HCT116 (cell line): ENCODE data around the gene NR5A2. TPM values are rescaled to one million over a fixed set of nuclear protein-coding genes. Genes with fewer than 3 reads are reported as not detected.

Experiments used
- ATAC-seq: fragments of 200-7000 bp; cut with Tn5 transposase; 2 replicates; pipeline ENCODE4 v1.9.1; 2020; ENCODE audit warnings: mild to moderate bottlenecking, moderate library complexity
- BruUV-seq: library from RNA; stranded (reverse); fragments of 400-500 nt; replicated peaks from 2 replicates; lab custom pipeline; 2021; lab: Mats Ljungman, UMichigan
- CTCF ChIA-PET: fragments of 300-600 bp; sonication (Branson Sonifier 250); formaldehyde crosslinking; loops from one replicate; lab custom pipeline; 2021; ENCODE audit warnings: antibody characterized with exemption; lab: Charles Lee
- POLR2A ChIA-PET: fragments of 300-600, 350-600 bp; sonication (Branson Sonifier 250); formaldehyde crosslinking; loops from one replicate; lab custom pipeline; 2021; ENCODE audit warnings: antibody characterized with exemption; lab: Charles Lee
- RAD21 ChIA-PET, 2 experiments: fragments of 300-600 bp; sonication (Branson Sonifier 250); formaldehyde crosslinking; loops; one replicate each; lab custom pipeline; 2023; ENCODE audit warnings: low total read pairs in 2 of 2; ENCODE audit not compliant: uncharacterized antibody in 2 of 2, unreplicated experiment in 2 of 2, low non-redundant PET in 1 of 2; lab: Charles Lee
- DNase-seq: peaks from one replicate; pipeline ENCODE4 v3.0.0-alpha.2; 2010; ENCODE audit warnings: low read depth, low spot score
- H2AFZ ChIP-seq: fragments of 200-600 bp; shearing (Covaris generic), sonication (generic); 2 replicates; pipeline ENCODE4 v1.6.1; 2017; ENCODE audit warnings: low read depth, mixed run types, mixed read lengths, antibody characterized with exemption, low read length; ENCODE audit not compliant: poor library complexity, severe bottlenecking
- H3K27ac ChIP-seq: 2 replicates; pipeline ENCODE4 v1.5.1; 2012; ENCODE audit warnings: low read depth, low read length
- H3K27me3 ChIP-seq: fragments of 200-600 bp; sonication (generic); 2 replicates; pipeline ENCODE4 v1.6.1; 2016; ENCODE audit warnings: mixed run types, low read length, mixed read lengths; ENCODE audit not compliant: insufficient read depth
- H3K36me3 ChIP-seq, 2 experiments: fragments of 200-500 bp in 1 of 2; fragments of 200-600 bp in 1 of 2; sonication (Bioruptor generic) in 1 of 2; sonication (generic) in 1 of 2; 2 replicates each; pipeline versions ENCODE4 v1.5.1 to v1.6.1; 2014 to 2016; ENCODE audit warnings: low read length in 2 of 2, inconsistent platforms in 1 of 2, mixed read lengths in 1 of 2, mixed run types in 1 of 2; ENCODE audit not compliant: insufficient read depth in 2 of 2, control insufficient read depth in 1 of 2
- H3K4me1 ChIP-seq, 2 experiments: fragments of 200-600 bp in 1 of 2; sonication (generic) in 1 of 2; 2 replicates each; pipeline versions ENCODE4 v1.5.1 to v1.6.1; 2012 to 2017; ENCODE audit warnings: low read length in 2 of 2, inconsistent platforms in 1 of 2, mild to moderate bottlenecking in 1 of 2, mixed read lengths in 1 of 2, mixed run types in 1 of 2, moderate library complexity in 1 of 2; ENCODE audit not compliant: insufficient read depth in 2 of 2, control insufficient read depth in 1 of 2
- H3K4me2 ChIP-seq: fragments of 200-600 bp; sonication (generic); 2 replicates; pipeline ENCODE4 v1.6.1; 2017; ENCODE audit warnings: mixed run types, low read length, mixed read lengths
- H3K4me3 ChIP-seq, 2 experiments: fragments of 200-600 bp in 1 of 2; sonication (generic) in 1 of 2; replicated peaks in 1 of 2; 2 replicates each; pipeline ENCODE4 v1.5.1; 2011 to 2016; ENCODE audit warnings: low read length in 2 of 2, control low read depth in 1 of 2, low read depth in 1 of 2, mild to moderate bottlenecking in 1 of 2, mixed read lengths in 1 of 2, mixed run types in 1 of 2
- H3K79me2 ChIP-seq: fragments of 200-600 bp; sonication (generic); 2 replicates; pipeline ENCODE4 v1.6.1; 2017; ENCODE audit warnings: mild to moderate bottlenecking, mixed run types, low read length, moderate library complexity, mixed read lengths; ENCODE audit not compliant: insufficient read depth
- H3K9ac ChIP-seq: fragments of 200-600 bp; sonication (generic); 2 replicates; pipeline ENCODE4 v1.6.1; 2016; ENCODE audit warnings: low read length, mixed read lengths
- H3K9me2 ChIP-seq: fragments of 200-600 bp; sonication (generic), shearing (Covaris generic); 2 replicates; pipeline ENCODE4 v1.6.1; 2017; ENCODE audit warnings: mixed run types, mild to moderate bottlenecking, moderate library complexity; ENCODE audit not compliant: insufficient read depth
- H3K9me3 ChIP-seq, 2 experiments: fragments of 200-500 bp in 1 of 2; fragments of 200-600 bp in 1 of 2; sonication (Bioruptor generic) in 1 of 2; sonication (generic) in 1 of 2; 2 replicates each; pipeline ENCODE4 v1.6.1; 2014 to 2017; ENCODE audit warnings: low read length in 2 of 2, mixed read lengths in 2 of 2, inconsistent platforms in 1 of 2, low read depth in 1 of 2, mild to moderate bottlenecking in 1 of 2, mixed run types in 1 of 2, moderate library complexity in 1 of 2; ENCODE audit not compliant: control insufficient read depth in 1 of 2, insufficient read depth in 1 of 2
- H4K20me1 ChIP-seq: fragments of 200-600 bp; sonication (generic), shearing (Covaris generic); 2 replicates; pipeline ENCODE4 v1.6.1; 2017; ENCODE audit warnings: mixed run types, mild to moderate bottlenecking, moderate library complexity; ENCODE audit not compliant: insufficient read depth
- CBX3 ChIP-seq: IDR thresholded peaks from 2 replicates; pipeline ENCODE4 v1.6.1; 2012; ENCODE audit warnings: low read depth
- EGR1 ChIP-seq: IDR thresholded peaks from 2 replicates; pipeline ENCODE4 v1.6.1; 2012; ENCODE audit warnings: low read depth
- ELF1 ChIP-seq: IDR thresholded peaks from 2 replicates; pipeline ENCODE4 v1.6.1; 2012; ENCODE audit warnings: low read depth, borderline replicate concordance
- EZH2 ChIP-seq: fragments of 200-600 bp; sonication (generic); IDR thresholded peaks from 2 replicates; pipeline ENCODE4 v1.6.1; 2017; ENCODE audit warnings: antibody characterized with exemption, mixed run types
- EZH2phosphoT487 ChIP-seq: fragments of 200-600 bp; IDR thresholded peaks from 2 replicates; pipeline ENCODE4 v1.6.1; 2018; ENCODE audit warnings: antibody characterized with exemption, borderline replicate concordance
- JUND ChIP-seq: IDR thresholded peaks from 2 replicates; pipeline ENCODE4 v1.6.1; 2012
- POLR2A ChIP-seq: IDR thresholded peaks from 2 replicates; pipeline ENCODE4 v1.7.0; 2011; ENCODE audit warnings: borderline replicate concordance; ENCODE audit not compliant: insufficient read depth, insufficient read length; ENCODE audit errors: extremely low read depth
- POLR2AphosphoS5 ChIP-seq: IDR thresholded peaks from 2 replicates; pipeline ENCODE4 v1.6.1; 2011; ENCODE audit warnings: mild to moderate bottlenecking, low read depth, low read length, moderate library complexity
- SIN3A ChIP-seq: IDR thresholded peaks from 2 replicates; pipeline ENCODE4 v1.6.1; 2012; ENCODE audit warnings: low read depth
- SP1 ChIP-seq: IDR thresholded peaks from 2 replicates; pipeline ENCODE4 v1.6.1; 2012; ENCODE audit warnings: low read depth
- YY1 ChIP-seq: IDR thresholded peaks from 2 replicates; pipeline ENCODE4 v1.6.1; 2011; ENCODE audit warnings: low read length, low read depth, moderate library complexity, mild to moderate bottlenecking; ENCODE audit not compliant: insufficient replicate concordance; ENCODE audit errors: extremely low read depth
- ZFX ChIP-seq: fragments of 450-650 bp; IDR thresholded peaks from 2 replicates; pipeline ENCODE4 v1.6.1; 2017
- ZNF274 ChIP-seq: fragments of 200-500 bp; sonication (Bioruptor generic); IDR thresholded peaks from 2 replicates; pipeline ENCODE4 v1.6.1; 2014; ENCODE audit warnings: mild to moderate bottlenecking, low read depth, low read length, inconsistent platforms
- intact Hi-C: fragments of 100-400 bp; cut with micrococcal nuclease; formaldehyde crosslinking; loops from 2 replicates; pipeline ENCODE4 v1.10.0; 2022
- total RNA-seq: library from RNA; stranded (reverse); gene quantifications from one replicate; pipeline ENCODE4 v1.2.1, GENCODE V29; 2021; ENCODE audit not compliant: unreplicated experiment
- TF ChIP-seq, protein P1 (sequence below): IDR thresholded peaks from 2 replicates; pipeline ENCODE4 v1.6.1; 2012
- TF ChIP-seq, protein P2 (sequence below): IDR thresholded peaks from 2 replicates; pipeline ENCODE4 v1.6.1; 2012

The NR5A2 gene
- total RNA-seq, 1 experiment from 2014 or later = 0.91 TPM

DNA sequence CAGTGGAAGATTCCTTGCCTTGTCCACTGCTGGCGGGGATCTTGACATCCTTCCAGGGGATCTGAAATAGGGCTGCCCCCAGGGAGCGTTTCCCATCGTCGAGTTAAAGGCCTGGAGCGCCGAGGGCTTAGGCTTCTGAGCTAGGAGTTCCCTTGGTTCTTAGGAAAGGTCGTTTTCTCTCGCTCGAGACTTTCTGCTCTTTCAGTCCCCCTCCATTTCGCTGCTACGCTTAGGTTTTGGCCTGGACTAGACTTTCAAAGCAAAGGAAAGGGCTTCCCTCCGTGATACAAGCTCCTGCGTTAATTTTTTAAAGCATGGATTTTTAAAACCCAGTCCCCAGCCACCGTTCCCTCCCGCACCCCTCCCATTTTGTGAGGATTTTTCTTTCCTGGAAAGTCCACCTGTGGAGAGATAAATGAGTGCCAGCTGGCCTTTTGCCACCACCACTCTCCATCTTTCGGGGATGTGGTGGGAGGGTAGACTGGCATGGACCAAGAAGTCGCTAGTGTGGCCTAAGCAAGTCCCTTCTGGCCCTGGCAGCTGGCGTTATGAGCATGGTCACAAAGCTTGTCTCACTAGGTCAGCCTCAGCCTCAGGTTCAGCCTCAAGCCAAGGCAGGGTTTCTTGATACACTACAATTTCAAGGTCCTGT, 9.2 kb downstream of the NR5A2 start:
- H3K4me1 ChIP-seq = peaks cover 3 to 13% of the 10 kb centered on the region in 2 experiments; a peak in 3 of 4 replicates
- H3K9me2 ChIP-seq = no peaks in the 10 kb centered on the region
- no peak overlapping the region for H3K4me3 ChIP-seq
- no peaks in the 10 kb centered on the region for H4K20me1 ChIP-seq
- ChIA-PET CTCF (no interaction called here), RAD21 (no interaction called here)
- no peaks in the 10 kb centered on the region for H3K9me3 ChIP-seq
- no peaks in the 10 kb centered on the region for H3K36me3 ChIP-seq
- intact Hi-C loops = no loop called here
- no peak overlapping the region for H2AFZ ChIP-seq
- no peak for ATAC-seq
- H3K27ac ChIP-seq = no peak overlapping the region
- BruUV-seq = no TSS peak
- no peak overlapping the region for H3K4me2 ChIP-seq
- no peak for TF ChIP-seq YY1
- no peak for TF ChIP-seq JUND
- TF ChIP-seq CBX3 = no peak
- no peak for TF ChIP-seq ELF1
- TF ChIP-seq ZNF274 = no peak
- no peak for TF ChIP-seq SP1
- no peak for TF ChIP-seq EGR1
- no peak for TF ChIP-seq POLR2AphosphoS5
- no peak for TF ChIP-seq ZFX
- TF ChIP-seq SIN3A = no peak
- TF ChIP-seq, protein P1, sequence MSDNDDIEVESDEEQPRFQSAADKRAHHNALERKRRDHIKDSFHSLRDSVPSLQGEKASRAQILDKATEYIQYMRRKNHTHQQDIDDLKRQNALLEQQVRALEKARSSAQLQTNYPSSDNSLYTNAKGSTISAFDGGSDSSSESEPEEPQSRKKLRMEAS = no peak
- TF ChIP-seq, protein P2, sequence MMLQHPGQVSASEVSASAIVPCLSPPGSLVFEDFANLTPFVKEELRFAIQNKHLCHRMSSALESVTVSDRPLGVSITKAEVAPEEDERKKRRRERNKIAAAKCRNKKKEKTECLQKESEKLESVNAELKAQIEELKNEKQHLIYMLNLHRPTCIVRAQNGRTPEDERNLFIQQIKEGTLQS = no peak
- TF ChIP-seq POLR2A = no peak
- TF ChIP-seq EZH2phosphoT487 = no peak
- TF ChIP-seq EZH2 = no peak
- TF ChIP-seq, all 23 proteins: peak for 0
- DNase-seq = no peak
- Histone ChIP-seq H3K27me3 (no peaks in the 10 kb centered on the region), H3K79me2 (no peaks in the 10 kb centered on the region), H3K9ac (no peak overlapping the region)
- POLR2A ChIA-PET = no interaction called here
